Left lung (tissue), 10 donors: ENCODE data around the gene CSNK1D. TPM values are rescaled to one million over a fixed set of nuclear protein-coding genes. Genes with fewer than 3 reads are reported as not detected.
"Not testable (repeated sequence)": the region's sequence is repeated elsewhere in the genome, so short reads cannot be mapped to it uniquely, and the experiment has no call there.

Experiments
- ATAC-seq: fragments of 200-7000 bp; cut with Tn5 transposase; one replicate; pipeline ENCODE4 v1.9.1; 2020; ENCODE audit warnings: moderate library complexity
- DNase-seq, 4 donors: peaks; one replicate each; pipeline ENCODE4 v3.0.0-alpha.2; 2013 to 2020
- H3K27ac ChIP-seq, 2 donors: fragments of 200-600 bp; sonication (generic) in 1 of 2; one replicate each; pipeline versions ENCODE4 v1.5.0 to v1.8.0; 2020 to 2021
- H3K27me3 ChIP-seq, 2 donors: fragments of 200-600 bp; sonication (generic) in 1 of 2; one replicate each; pipeline versions ENCODE4 v1.5.0 to v1.8.0; 2020 to 2021
- H3K36me3 ChIP-seq, 2 donors: fragments of 200-600 bp; sonication (generic) in 1 of 2; one replicate each; pipeline versions ENCODE4 v1.5.0 to v1.8.0; 2020 to 2021
- H3K4me1 ChIP-seq, 2 donors: fragments of 200-600 bp; one replicate each; pipeline ENCODE4 v1.8.0; 2021
- H3K4me3 ChIP-seq, 2 donors: fragments of 200-600 bp; sonication (generic) in 1 of 2; one replicate each; pipeline versions ENCODE4 v1.5.0 to v1.8.0; 2020 to 2021; ENCODE audit warnings: mild to moderate bottlenecking in 1 of 2
- H3K9me3 ChIP-seq, 2 donors: fragments of 200-600 bp; sonication (generic) in 1 of 2; one replicate each; pipeline versions ENCODE4 v1.5.0 to v1.8.0; 2020 to 2021
- CTCF ChIP-seq, 2 donors: fragments of 200-600 bp; sonication (generic) in 1 of 2; IDR thresholded peaks; one replicate each; pipeline versions ENCODE4 v1.5.0 to v1.8.0; 2021; ENCODE audit warnings: antibody characterized with exemption in 2 of 2
- intact Hi-C, 2 donors: fragments of 100-400 bp; cut with DNase I; formaldehyde crosslinking; loops; one replicate each; pipeline versions ENCODE4 v1.11.2 to v1.14.2; 2022
- microRNA-seq, 2 donors: library from miRNA; unstranded; fragments of <30 nt; microRNA quantifications; one replicate each; pipeline ENCODE4, GENCODE V29; 2019
- polyA plus RNA-seq, 6 donors: library from polyadenylated mRNA; unstranded; fragments of 120-200 nt; gene quantifications; one replicate each; pipeline ENCODE4 v1.2.1, GENCODE V29; 2013; ENCODE audit not compliant: insufficient read length in 6 of 6
- total RNA-seq, 2 donors: library from RNA; stranded (reverse); fragmentation: NEBNext Ultra II Directional; extraction: Animal tissue kit (Norgen Biotek cat#: 25700); gene quantifications; one replicate each; pipeline ENCODE4 v1.2.1, GENCODE V29; 2021
- donor health status: DM: no; HTN: yes; CAD: no.
- donor health status: DM: no; HTN: no; CAD: no.

Gene CSNK1D
- total and polyA plus RNA-seq, 8 donors, result 101 to 160 (median 122) TPM

DNA sequence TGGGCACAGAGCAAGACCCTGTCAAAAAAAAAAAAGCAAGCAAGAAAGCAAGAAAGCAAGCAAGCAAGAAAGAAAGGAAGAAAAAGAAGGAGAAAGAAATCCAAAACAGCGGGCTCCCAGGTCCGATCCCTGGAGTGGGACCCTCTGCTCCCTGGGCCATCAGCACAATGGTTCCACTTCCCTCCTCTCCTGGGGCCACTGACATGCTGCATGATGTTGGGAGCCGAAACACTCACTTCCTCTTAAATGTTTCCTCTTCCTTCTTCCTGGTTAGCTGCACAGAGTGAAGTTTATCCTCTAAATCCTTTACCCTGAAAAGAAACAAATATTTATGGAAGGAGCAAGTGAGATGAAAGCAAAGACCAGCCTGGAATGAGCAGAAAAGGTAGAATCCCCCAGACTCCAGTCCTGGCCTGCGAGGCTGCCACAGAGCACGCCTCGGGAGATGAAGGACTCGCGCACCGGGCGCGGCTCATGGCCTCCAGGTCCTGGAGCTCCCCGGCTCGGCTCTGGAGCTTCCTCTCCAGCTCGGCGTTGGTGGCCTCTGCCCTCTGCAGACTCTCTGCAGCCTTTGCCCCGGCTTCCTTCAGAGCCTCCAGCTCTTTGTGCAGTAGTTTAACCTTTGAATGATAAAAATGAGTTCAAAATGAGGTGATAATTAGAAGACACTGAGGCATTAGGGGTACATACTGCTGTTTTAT, 79.8 kb downstream of the CSNK1D start:
- TF ChIP-seq CTCF (IDR thresholded peaks at IDR 0.05), result no peak
- intact Hi-C loops, result no loop called here
- H3K9me3 ChIP-seq, result no peaks in the 10 kb centered on the region
- H3K4me1 ChIP-seq, result peaks cover 0 to 9% of the 10 kb centered on the region in 2 donors
- peak overlapping the region in 1 of 2 donors; percentile 74 for H3K27ac ChIP-seq
- peak in 1 of 4 donors; percentile 34 for DNase-seq
- peak; percentile 64 for ATAC-seq
- peak overlapping the region in 1 of 2 donors; percentile 13 for H3K4me3 ChIP-seq
- peaks cover 0 to 67% of the 10 kb centered on the region in 2 donors for H3K36me3 ChIP-seq
- H3K27me3 ChIP-seq, result no peaks in the 10 kb centered on the region

DNA sequence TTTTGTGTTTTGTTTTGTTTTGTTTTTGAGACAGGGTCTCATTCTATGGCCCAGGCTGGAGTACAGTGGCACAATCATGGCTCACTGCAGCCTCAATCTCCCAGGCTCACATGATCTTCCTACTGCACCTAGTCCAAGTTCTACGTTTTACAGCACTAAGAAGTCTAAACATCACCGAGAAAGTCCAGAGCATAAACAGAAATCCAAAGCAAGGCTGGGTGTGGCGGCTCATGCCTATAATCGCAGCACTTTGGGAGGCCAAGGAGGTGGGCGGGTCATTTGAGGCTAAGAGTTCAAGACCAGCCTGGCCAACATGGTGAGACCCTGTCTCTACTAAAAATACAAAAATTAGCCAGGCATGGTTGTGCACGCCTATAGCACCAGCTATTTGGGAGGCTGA, 80.5 kb downstream of the CSNK1D start:
- peak in 1 of 4 donors; percentile 5 for DNase-seq

More for the DNA sequence above, 80.5 kb downstream of the CSNK1D start:
- intact Hi-C loops, H3K9me3 ChIP-seq, H3K27me3 ChIP-seq, H3K4me3 ChIP-seq, ATAC-seq, H3K4me1 ChIP-seq: not testable (repeated sequence)
- peak overlapping the region in 1 of 2 donors; percentile 74 for H3K27ac ChIP-seq
- H3K36me3 ChIP-seq, result peaks cover 0 to 62% of the 10 kb centered on the region in 2 donors

Small RNA genes lying within 50 kb of the gene (microRNA-seq; reads per million reads assigned to microRNA genes)
- 0 to 0.34 reads per million in 2 donors for gene MIR6787

Other genes starting within 250 kb of the CSNK1D start
- 10 to 100 TPM in 1 of 2 donors, 1 to 10 TPM in 1; 4.2 to 11.5 TPM for gene RAC3, start 242.0 kb downstream of the CSNK1D start, total RNA-seq
- gene RAC3, start 242.0 kb downstream of the CSNK1D start, polyA plus RNA-seq, result 10 to 100 TPM; 11.1 to 23.4 (median 15.4) TPM
- 100 to 1,000 TPM; 113 to 152 TPM for gene DCXR, start 236.0 kb downstream of the CSNK1D start, total RNA-seq
- 10 to 100 TPM; 56.0 to 81.5 (median 69.3) TPM for gene DCXR, start 236.0 kb downstream of the CSNK1D start, polyA plus RNA-seq
- 10 to 100 TPM; 29.3 to 44.9 TPM for gene RFNG, start 221.9 kb downstream of the CSNK1D start, total RNA-seq
- gene RFNG, start 221.9 kb downstream of the CSNK1D start, polyA plus RNA-seq, result 10 to 100 TPM; 35.2 to 52.7 (median 46.7) TPM
- gene GPS1, start 221.8 kb downstream of the CSNK1D start, total RNA-seq, result 100 to 1,000 TPM in 1 of 2 donors, 10 to 100 TPM in 1; 75.3 to 101 TPM
- gene GPS1, start 221.8 kb downstream of the CSNK1D start, polyA plus RNA-seq, result 10 to 100 TPM; 69.2 to 90.8 (median 78.8) TPM
- 100 to 1,000 TPM; 102 to 103 TPM for gene DUS1L, start 207.9 kb downstream of the CSNK1D start, total RNA-seq
- gene DUS1L, start 207.9 kb downstream of the CSNK1D start, polyA plus RNA-seq, result 10 to 100 TPM; 55.7 to 95.8 (median 69.4) TPM
- 100 to 1,000 TPM; 288 to 550 TPM for gene FASN, start 175.5 kb downstream of the CSNK1D start, total RNA-seq
- 10 to 100 TPM; 18.0 to 63.8 (median 36.0) TPM for gene FASN, start 175.5 kb downstream of the CSNK1D start, polyA plus RNA-seq
- gene CCDC57, start 60.9 kb downstream of the CSNK1D start, total RNA-seq, result 10 to 100 TPM; 41.7 to 54.5 TPM
- 10 to 100 TPM; 50.4 to 73.4 (median 65.9) TPM for gene CCDC57, start 60.9 kb downstream of the CSNK1D start, polyA plus RNA-seq
- gene SLC16A3, start 44.7 kb downstream of the CSNK1D start, total RNA-seq, result 100 to 1,000 TPM in 1 of 2 donors, 10 to 100 TPM in 1; 71.2 to 149 TPM
- gene SLC16A3, start 44.7 kb downstream of the CSNK1D start, polyA plus RNA-seq, result 10 to 100 TPM; 13.0 to 21.2 (median 17.8) TPM
- gene CD7, start 43.9 kb upstream of the CSNK1D start, total RNA-seq, result 1 to 10 TPM; 3.7 to 6.6 TPM
- gene CD7, start 43.9 kb upstream of the CSNK1D start, polyA plus RNA-seq, result 1 to 10 TPM; 1.1 to 1.9 (median 1.4) TPM
- 10 to 100 TPM; 10.5 to 36.8 TPM for gene SECTM1, start 60.1 kb upstream of the CSNK1D start, total RNA-seq
- gene SECTM1, start 60.1 kb upstream of the CSNK1D start, polyA plus RNA-seq, result 1 to 10 TPM; 1.9 to 3.0 (median 2.4) TPM
- gene TEX19, start 85.5 kb upstream of the CSNK1D start, total RNA-seq, result not detected
- gene TEX19, start 85.5 kb upstream of the CSNK1D start, polyA plus RNA-seq, result under 1 TPM in 1 of 6 donors, not detected in 5; 0.07 TPM
- not detected for gene UTS2R, start 98.1 kb upstream of the CSNK1D start, total RNA-seq
- gene UTS2R, start 98.1 kb upstream of the CSNK1D start, polyA plus RNA-seq, result under 1 TPM in 1 of 6 donors, not detected in 5; 0.11 TPM
- gene HEXD, start 144.6 kb upstream of the CSNK1D start, total RNA-seq, result 10 to 100 TPM; 28.6 to 34.7 TPM
- gene HEXD, start 144.6 kb upstream of the CSNK1D start, polyA plus RNA-seq, result 10 to 100 TPM; 31.1 to 48.3 (median 42.1) TPM
- gene OGFOD3, start 144.9 kb upstream of the CSNK1D start, total RNA-seq, result 10 to 100 TPM; 31.0 to 37.9 TPM
- 10 to 100 TPM; 22.7 to 29.6 (median 26.6) TPM for gene OGFOD3, start 144.9 kb upstream of the CSNK1D start, polyA plus RNA-seq
- gene CYBC1, start 177.1 kb upstream of the CSNK1D start, total RNA-seq, result 100 to 1,000 TPM in 1 of 2 donors, 10 to 100 TPM in 1; 90.2 to 116 TPM
- 10 to 100 TPM; 47.0 to 54.2 (median 52.3) TPM for gene CYBC1, start 177.1 kb upstream of the CSNK1D start, polyA plus RNA-seq
- gene NARF, start 185.0 kb upstream of the CSNK1D start, total RNA-seq, result 10 to 100 TPM; 38.9 to 52.4 TPM
- gene NARF, start 185.0 kb upstream of the CSNK1D start, polyA plus RNA-seq, result 100 to 1,000 TPM; 101 to 128 (median 114) TPM
- gene FOXK2, start 246.0 kb upstream of the CSNK1D start, total RNA-seq, result 10 to 100 TPM; 50.4 to 57.0 TPM
- gene FOXK2, start 246.0 kb upstream of the CSNK1D start, polyA plus RNA-seq, result 10 to 100 TPM; 31.2 to 46.3 (median 35.2) TPM